ENCODE results near the gene EXOC4.

The EXOC4 gene

GRCh38 chr7:133431134-133431724, 178.4 kb downstream of the EXOC4 start:
- DNase-seq: no peak

DNA sequence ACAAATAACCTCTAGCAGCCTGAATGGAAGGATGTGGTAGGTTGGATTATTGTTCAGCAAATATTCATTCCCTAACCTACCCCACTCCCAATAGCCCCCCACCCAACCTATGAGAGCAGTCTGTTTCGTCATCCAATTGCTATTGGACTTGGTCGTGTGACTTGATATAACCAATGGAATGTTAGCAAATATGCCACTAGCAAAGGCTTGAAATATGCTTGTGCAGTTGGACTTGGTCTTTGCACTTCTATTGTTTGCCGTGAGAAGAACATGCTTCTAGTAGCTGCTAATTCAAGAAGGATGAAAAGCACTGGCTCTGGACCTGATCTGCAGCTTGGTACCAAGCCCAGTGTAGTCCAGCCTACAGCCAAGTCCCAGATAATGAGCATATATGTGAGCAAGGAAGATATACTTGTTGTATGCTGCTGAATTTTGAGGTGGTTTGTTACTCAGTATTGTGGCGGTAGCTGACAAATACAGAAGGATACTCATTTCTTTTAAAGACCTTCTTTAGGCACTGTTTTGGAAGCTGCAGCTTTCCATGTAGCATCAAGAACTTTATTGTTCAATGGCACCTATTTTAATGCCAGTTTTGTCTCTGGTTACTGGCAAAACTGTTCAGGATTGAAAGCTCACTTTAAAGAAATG, 180.4 kb downstream of the EXOC4 start:
- no peak for DNase-seq

DNA sequence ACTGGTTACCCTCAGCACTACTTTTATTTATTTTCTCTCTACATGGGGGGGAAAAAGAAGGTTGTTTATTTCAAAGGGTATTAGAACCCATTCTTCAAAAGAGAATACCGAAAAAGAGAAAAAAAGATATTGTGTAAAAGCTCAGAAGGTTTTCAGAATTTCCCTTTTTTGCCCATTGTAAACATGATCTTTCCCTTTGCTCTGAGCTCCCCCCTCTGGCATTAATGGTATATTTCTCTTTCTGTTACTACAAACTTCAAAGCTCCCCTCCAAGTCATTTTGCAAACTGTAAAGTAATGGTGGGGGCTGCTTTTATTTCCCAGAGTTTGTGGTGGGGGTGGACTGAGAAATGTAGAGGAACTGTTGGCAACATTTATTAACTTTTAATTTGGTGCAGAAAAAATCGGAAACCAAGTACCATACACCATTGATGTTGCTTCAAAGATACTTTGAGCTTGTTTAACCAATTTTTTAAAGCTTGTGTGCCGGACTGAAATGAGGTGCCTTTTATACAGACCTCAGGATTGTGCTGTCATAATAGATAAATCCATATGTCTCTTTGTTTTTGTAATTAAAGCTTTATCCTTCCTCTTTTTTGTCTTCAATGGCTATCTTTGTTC, 181.5 kb downstream of the EXOC4 start:
- no peak for DNase-seq

DNA sequence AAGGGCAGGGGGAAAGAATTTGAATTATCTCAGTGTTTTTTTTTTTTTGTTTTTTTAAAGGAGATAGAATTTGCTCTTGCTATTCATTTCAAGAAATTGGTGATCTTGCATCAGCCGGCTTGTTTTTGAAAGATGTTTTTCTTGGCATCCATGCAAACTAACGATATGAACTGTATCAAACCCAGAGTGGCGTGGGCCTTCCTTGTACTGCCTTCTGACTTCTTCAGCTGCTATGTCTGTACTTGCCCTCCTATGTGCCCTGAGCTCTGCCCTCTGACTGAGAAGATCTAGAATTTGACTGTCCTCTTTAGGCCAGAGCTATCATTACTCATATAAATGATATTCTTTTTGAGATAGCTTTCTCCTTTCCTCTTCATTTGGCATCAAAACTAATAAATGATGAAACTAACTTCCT, 183.1 kb downstream of the EXOC4 start:
- no peak for DNase-seq

DNA sequence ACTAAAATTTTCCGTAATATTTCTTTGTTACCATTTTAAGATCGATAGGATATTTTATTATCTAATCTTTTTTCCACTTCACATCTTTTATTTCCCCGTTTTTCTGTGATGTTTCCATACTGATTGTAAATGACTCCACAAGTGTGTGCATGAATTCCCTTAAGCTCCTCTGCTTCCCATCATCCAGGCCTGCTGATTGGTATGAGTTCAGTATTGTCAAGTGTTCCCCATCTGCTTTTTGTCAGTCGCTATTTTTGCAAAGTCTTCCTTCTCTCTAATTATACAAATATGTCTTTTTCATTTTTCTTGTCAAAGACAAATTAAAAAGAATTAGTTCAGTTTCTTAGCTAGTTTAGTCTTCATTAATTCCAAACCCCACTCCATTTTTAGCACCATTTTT, 184.7 kb downstream of the EXOC4 start:
- DNase-seq: no peak

- no peak for DNase-seq
Measured at GRCh38 chr7:133442818-133443217, 189.9 kb downstream of the EXOC4 start.

GRCh38 chr7:133445617-133446016, 192.7 kb downstream of the EXOC4 start:
- no peak for DNase-seq

DNA sequence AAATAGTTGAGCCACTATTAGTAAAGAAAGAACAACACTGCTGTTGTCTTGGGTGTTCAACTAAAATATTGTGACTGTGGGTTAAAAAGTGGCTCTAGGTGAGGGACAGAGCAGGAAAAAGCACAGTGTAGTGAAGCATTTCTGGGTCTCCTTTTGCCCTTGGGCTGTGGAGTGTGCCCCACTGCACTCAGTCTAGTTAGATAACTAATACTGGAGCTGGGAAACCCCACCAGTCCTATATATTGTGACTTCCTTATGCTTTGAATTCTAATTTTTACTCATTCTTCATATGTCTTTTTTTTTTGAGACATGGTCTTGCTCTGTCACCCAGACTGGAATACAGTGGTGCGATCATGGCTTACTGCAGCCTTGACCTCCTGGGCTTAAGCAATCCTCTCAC, 195.1 kb downstream of the EXOC4 start:
- DNase-seq: no peak

DNA sequence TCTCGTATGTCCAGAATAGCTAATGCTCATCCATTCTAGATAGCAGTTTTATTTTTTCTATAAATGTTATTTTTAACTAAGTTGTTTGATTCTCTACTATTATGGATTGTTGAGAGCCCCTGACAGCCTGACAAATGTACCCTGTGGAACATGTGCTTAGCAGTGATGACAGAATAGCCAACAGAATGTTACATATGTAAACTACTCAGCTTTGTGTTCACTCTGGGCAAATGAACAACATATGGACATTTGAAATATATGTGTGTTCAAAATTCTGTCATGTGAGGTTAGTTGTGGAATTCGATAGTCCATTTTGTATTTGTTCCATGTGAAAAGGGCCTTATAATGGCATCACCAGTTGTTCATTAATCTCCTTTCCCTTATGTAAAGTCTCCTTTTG, 199.7 kb downstream of the EXOC4 start:
- DNase-seq: no peak

- no peak for DNase-seq
Measured at GRCh38 chr7:133458688-133459087, 205.8 kb downstream of the EXOC4 start.

GRCh38 chr7:133461421-133461820, 208.5 kb downstream of the EXOC4 start:
- peak; percentile 30 for DNase-seq

DNA sequence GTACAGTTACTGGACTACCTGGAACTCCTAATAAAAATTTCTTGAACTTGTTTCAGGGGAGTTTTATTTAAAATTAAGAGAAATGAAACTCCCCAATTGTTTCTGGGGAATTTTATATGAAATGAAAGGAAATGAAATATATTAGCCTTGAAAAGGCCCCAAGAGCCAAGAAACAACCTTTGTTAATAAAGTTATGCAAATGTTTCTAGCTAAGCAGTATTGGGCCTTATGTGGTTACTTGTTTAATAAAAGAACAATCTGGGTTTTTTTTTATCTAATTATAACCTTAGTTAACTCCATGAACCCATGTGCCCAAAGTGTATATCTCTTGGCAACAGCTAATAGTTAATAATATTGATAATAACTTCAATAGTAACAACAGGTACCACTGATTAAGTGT, 222.8 kb downstream of the EXOC4 start:
- DNase-seq: no peak

- DNase-seq: no peak
Measured at GRCh38 chr7:133477791-133478190, 224.9 kb downstream of the EXOC4 start.

GRCh38 chr7:133478591-133479135, 225.8 kb downstream of the EXOC4 start:
- DNase-seq: peak; percentile 82

- DNase-seq: no peak
Measured at GRCh38 chr7:133479456-133480065, 226.7 kb downstream of the EXOC4 start.

DNA sequence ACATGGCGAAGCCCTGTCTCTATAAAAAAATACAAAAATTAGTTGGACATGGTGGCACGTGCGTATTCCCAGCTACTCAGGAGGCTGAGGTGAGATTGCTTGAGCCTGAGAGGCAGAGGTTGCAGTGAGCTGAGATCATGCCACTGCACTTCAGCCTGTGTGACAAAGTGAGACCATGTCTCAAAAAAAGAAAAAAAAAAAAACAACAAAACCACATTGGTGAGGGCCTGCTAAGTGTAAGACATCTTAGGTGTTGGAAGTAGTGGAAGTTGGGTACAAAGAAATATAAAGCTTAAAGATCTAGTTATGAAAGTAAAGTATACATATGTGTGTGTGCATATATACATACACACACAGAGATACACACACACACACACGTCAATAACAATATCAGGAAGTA, 228.0 kb downstream of the EXOC4 start:
- DNase-seq: no peak

DNA sequence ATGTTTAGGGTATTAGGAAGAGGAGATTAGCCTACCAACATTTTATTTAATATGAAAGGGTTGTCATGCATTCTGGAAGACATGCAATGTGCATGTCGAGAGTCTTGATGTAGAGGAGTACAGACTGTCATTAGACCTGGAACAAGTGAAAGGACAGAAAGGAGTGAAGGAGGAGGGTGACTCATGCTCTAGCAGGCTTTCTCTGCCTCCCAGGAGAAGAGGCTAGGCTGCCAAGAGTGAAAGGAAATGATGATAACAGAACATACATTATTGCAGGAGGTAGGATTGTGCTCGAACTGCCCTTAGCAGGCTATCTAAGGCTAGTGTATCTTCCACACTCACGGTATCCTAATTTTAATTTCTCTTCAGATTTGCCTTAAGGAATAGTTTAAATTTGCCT, 228.8 kb downstream of the EXOC4 start:
- DNase-seq: no peak

GRCh38 chr7:133482599-133482998, 229.7 kb downstream of the EXOC4 start:
- no peak for DNase-seq

GRCh38 chr7:133484086-133484485, 231.2 kb downstream of the EXOC4 start:
- DNase-seq: no peak

- DNase-seq: no peak
Measured at GRCh38 chr7:133489906-133490305, 237.0 kb downstream of the EXOC4 start.

DNA sequence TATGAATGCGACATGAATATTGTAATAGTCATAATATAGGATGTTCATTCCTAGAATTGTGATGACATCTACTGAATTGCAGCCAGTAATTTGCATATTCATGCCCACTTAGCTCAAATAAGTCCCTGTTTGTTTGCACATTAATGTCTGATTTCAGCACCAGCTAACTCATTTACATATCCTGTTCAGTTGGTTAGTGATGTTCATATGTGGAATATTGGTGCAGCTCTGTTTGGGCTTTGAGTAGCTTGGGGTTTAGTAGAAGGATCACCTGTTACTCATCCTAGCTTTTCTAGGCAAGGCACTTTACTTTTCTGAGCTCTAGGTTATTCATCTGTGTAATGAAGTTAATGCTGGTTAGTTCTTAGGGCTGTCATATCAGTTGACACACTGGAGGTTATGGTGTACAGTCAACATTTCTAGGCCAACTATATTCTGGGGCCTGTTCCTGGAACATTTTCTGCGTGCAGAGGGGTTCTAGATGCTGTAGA, 238.4 kb downstream of the EXOC4 start:
- no peak for DNase-seq

- no peak for DNase-seq
Measured at GRCh38 chr7:133491846-133492652, 239.2 kb downstream of the EXOC4 start.

DNA sequence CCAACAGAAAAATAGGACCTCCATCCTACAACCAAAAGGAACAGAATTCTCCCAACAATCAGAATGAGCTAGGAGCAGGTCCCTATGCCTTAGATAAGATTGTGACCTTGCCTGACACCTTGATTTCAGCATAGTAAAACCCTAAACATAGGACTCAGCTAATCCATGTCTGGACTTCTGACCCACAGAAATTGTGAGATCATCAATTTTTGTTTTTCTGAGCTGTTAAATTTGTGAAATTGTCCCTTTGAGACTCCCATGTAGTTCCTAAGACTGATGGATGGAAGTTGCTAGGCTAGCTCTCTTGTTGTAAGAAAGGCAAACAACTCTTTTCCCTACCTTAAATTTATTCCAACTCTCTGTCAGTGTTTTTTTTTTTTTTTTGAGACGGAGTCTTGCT, 244.2 kb downstream of the EXOC4 start:
- DNase-seq: no peak

All from NCI-H1105 (cell line).